NCI-H446 (cell line): ENCODE measurements around the gene CFAP52.
A peak's percentile ranks its signal among the peaks of the same experiment; 100 is the strongest.
"Not testable (repeated sequence)": the region's sequence is repeated elsewhere in the genome, so short reads cannot be mapped to it uniquely, and the experiment has no call there.

Experiments used
- DNase-seq, 2 experiments: peaks; one replicate each; lab custom pipeline; 2025; lab: John Stamatoyannopoulos, UW

The CFAP52 gene

DNA sequence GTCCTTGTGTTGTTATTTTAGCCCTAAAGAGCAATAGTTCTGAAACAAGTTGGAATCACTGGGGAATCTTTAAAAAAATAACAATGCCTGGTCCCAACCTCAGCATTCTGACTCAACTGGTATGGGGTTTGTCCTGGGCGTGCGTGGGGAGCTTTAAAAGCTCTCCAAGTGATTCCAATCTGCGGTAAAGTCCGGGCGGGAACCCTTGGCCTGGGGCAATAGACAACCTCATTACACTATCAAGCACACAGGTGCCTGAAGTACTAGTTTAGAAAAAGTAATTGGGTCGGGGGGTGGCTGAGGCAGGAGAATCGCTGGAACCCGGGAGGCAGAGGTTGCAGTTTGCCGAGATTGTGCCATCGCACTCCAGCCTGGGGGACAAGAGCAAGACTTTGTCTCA lies 5.2 kb upstream of the CFAP52 start:
- DNase-seq = no peak

GRCh38 chr17:9575381-9576101 lies 901 bp upstream of the CFAP52 start, which contains the start of gene STX8:
Gene STX8 (minus strand): TSS chr17:9575820. CDS start chr17:9575808, 12 bp downstream.
- peak; percentile 22 to 76 for DNase-seq

DNA sequence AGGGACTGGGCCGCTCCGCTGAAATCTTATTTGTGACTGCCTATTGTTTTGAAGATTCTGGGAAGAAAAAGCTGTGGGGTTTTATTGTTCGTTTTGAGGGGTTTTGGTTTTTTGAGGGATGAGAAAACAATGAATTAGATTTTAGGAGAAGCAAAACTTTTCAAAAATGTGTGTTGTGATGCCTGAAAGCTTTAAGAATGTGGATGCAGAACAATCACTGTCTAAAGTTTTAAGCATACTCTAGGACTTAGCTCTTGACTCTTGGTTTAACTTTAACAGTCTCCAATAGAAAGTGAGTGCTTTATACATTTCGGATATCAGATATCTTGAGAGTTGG lies 899 bp downstream of the CFAP52 start:
- DNase-seq = peak in 1 of 2 experiments; percentile 28

GRCh38 chr17:9587969-9588656 lies 11.7 kb downstream of the CFAP52 start:
- DNase-seq = no peak

DNA sequence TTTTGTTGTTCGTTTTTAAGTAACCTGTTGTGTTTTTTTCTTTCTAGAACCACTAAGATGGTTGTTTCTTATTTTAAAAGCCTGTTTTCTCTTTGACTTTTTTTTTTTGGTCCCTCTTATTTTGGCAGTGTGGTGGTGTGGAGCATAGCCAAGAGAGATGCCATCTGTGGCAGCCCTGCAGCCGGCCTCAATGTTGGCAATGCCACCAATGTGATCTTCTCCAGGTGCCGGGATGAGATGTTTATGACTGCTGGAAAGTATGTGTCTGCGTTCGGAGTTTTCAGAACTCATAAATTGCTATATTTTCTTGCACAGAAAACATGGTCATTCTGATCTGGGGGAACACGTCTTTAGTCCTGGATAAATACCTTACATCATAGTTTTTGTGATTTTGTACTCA lies 17.6 kb downstream of the CFAP52 start:
- peak in 1 of 2 experiments; percentile 5 for DNase-seq

- not testable (repeated sequence) for DNase-seq
These were observed 21.2 kb downstream of the CFAP52 start for GRCh38 chr17:9597638-9598037.

DNA sequence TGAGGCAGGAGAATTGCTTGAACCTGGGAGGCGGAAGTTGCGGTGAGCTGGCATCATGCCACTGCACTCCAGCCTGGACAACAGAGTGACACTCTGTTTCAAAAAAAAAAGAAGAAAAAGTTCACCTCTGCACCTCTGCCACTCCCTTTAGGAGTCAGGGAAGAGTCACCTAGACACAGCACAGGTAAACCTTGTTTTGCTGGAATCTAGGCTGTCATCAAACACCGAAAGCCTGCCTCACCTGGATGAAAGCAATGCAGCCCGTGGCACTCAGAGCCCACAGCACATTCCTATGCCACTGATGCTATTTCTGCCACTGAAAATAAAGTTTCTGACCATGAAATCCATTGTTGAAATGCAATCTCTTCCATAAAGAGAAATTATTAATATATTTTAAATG lies 22.2 kb downstream of the CFAP52 start:
- DNase-seq = no peak

GRCh38 chr17:9604583-9604982 lies 28.1 kb downstream of the CFAP52 start:
- not testable (repeated sequence) for DNase-seq

DNA sequence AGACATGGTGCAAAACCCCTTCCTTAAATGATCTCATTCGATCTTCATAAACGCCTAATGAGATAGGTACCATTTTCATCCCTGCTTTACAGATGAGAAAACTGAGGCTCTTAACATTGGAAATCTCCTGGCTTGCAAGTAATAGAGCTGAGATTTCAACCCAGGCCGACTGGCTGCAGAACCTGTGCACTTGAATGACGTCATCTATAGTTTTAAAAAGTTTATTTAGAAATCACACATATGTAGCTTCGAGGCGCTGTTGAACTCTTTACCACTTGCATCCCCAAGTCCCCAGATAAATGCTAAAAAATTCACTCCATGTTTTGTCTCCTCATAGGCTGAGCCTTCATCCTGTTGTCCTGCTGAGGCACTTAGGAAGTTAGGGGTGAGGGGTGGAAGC lies 30.0 kb downstream of the CFAP52 start:
- DNase-seq = no peak

- DNase-seq = not testable (repeated sequence)
These were observed 30.6 kb downstream of the CFAP52 start for GRCh38 chr17:9607058-9607457.

DNA sequence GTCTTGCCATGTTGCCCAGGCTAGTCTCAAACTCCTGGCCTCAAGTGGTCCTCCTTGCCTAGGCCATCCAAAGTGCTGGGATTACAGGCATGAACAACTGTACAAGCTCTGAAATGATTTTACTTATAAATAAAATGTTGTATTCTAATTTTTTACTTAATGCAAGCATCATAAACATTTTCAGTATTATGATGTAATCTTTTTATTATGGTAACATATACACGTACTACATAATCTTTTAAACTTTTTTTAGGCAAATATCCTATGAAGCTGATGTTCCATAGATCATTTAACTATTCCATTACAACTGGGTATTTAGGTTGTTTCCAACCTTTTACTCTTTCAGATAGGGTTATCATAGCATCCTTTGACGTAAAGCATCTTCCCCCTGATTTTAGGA lies 35.1 kb downstream of the CFAP52 start:
- no peak for DNase-seq

DNA sequence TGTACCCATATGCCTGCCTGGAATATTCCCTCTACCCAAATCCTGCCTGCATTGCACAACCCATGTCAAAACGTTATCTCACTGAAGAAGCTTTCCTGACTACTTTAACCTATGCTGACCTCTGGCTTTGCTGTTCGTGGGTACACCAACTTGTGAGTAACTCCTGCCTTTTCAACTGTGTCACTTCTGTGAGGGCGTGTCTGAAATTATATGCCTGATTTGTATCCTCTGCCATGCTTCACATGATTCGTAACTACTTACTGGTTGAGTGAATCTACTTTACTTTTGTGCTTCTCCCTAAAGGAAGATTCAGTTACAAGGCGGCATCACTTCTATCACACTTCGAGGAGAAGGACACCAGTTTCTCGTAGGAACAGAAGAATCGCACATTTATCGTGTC lies 35.6 kb downstream of the CFAP52 start:
- no peak for DNase-seq

DNA sequence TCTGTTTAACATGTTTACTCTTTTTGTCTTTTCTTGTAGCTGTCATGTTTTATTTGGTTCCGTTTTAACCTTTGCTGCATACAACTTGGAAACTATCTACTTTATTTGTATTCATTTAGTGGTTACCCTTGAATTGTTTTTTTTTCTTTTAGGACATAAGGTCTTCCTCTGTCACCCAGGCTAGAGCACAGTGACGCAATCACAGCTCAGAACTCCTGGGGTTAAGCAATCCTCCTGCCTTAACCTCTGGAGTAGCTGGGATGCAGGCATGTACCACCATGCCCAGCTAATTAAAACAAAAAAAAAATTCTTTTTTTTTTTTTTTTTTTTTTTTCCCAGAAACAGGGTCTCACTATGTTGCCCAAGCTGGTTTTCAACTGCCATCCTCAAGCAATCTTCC lies 39.0 kb downstream of the CFAP52 start:
- DNase-seq = no peak

DNA sequence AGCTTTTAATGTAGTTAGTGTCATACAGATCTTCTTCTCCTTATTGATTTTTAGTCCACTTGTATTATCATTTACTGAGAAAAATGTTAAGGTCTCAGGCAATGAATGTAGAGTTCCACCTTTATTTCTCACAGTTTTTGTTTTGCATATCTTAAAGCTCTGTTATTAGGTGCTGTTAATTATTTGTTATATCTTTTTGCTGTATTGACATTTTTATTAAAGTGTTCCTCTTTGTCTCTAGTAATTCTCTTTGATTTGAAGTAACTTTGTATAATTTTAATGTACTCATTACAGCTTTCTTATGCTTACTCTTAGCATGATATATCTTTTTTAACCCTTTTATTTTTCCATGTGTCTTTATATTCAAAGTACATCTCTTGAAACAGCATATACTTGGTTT lies 46.5 kb downstream of the CFAP52 start:
- DNase-seq = no peak

DNA sequence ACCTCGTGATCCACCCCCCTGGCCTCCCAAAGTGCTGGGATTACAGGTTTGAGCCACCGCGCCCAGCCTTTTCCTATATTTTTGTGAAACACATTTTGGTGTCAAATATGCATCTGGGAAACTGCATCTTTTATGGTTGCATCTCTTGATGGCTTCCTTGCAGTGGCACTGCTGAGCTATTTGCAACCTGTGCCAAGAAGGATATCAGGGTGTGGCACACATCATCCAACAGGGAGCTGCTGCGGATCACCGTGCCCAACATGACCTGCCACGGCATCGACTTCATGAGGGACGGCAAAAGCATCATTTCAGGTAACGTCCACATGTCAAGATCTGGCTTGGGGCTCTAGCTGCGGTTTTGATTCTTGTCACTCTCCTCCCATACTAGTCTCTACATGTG lies 52.1 kb downstream of the CFAP52 start:
- no peak for DNase-seq

GRCh38 chr17:9632741-9633140 lies 56.3 kb downstream of the CFAP52 start:
- no peak for DNase-seq

DNA sequence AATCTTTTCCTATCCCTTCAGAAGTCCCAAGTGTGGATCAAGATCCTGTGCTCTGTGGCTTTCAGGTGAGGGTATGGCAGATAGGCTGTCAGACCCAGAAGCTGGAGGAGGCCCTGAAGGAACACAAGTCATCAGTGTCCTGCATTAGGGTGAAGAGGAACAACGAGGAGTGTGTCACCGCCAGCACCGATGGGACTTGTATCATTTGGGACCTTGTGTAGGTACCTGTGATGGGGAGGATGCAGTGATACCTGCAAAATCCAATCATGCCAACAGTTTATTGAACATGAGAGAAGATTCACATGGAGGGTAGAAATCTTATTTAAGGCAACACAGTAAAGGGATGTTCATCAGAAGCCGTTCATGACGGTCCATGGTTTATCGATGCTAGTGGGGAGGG lies 58.9 kb downstream of the CFAP52 start:
- no peak for DNase-seq

DNA sequence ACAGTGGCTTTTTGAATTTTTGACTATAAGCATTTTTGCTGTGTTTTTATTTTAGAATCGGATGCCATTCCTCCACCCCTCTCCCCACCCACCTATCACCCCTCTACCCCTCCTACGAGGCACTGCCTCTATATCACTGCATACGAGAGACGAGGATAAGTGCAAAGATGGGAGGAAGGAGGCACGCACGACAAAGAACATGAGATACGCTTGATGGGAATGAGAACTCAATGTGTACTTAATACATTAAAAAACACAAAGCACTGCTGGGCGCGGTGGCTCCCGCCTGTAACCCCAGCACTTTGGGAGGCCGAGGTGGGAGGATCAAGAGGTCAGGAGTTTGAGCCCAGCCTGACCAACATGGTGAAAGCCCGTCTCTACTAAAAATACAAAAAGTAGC lies 60.1 kb downstream of the CFAP52 start:
- DNase-seq = no peak

DNA sequence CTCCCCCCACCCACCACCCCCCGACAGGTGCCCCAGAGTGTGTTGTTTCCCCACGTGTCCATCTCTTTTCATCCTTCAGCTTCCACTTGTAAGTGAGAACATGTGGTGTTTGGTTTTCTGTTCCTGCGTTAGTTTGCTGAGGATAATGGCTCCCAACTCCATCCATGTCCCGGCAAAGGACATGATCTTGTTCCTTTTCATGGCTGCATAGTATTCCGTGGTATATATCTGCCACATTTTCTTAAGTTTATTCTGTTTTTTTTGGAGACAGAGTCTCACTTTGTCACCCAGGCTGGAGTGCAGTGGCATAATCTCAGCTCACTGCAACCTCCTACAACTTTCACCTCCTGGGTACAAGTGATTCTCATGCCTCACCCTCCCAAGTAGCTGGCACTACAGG lies 63.9 kb downstream of the CFAP52 start:
- not testable (repeated sequence) for DNase-seq

- DNase-seq = no peak
These were observed 67.2 kb downstream of the CFAP52 start for GRCh38 chr17:9643611-9644010.

- DNase-seq = no peak
These were observed 68.7 kb downstream of the CFAP52 start, which contains the start of gene USP43 for GRCh38 chr17:9644910-9645751. Gene USP43 (plus strand): TSS chr17:9645517. CDS start chr17:9645633, 116 bp downstream.

- DNase-seq = no peak
These were observed 69.6 kb downstream of the CFAP52 start for GRCh38 chr17:9645851-9646545.
